DMS79 (cell line): ENCODE data around the gene NACC2.

ENCODE experiments used
- DNase-seq: peaks from one replicate; lab custom pipeline; 2025; lab: John Stamatoyannopoulos, UW

NACC2 gene

GRCh38 chr9:136129176-136129575, 34.1 kb upstream of the NACC2 start:
- DNase-seq = no peak

DNA sequence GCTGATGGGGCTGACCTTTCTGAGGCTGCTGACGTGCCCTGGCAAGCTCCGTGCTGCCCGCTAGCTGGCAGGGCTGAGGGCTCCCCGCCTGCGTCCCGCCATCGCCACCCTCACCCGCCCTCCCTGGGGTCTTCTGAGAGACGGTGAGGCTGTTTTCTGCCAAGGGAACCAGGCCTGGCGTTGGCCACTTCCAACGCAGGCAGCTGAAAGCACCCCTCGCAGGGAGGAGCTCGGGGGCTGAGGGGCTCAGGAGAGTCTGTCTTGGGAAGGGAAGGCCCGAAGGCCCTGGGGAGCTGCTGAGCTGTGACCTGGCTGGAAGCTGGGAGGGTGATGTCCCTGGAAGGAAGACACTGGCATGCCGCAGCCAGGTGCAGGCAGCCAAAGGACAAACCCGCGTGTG, 33.3 kb upstream of the NACC2 start:
- no peak for DNase-seq

DNA sequence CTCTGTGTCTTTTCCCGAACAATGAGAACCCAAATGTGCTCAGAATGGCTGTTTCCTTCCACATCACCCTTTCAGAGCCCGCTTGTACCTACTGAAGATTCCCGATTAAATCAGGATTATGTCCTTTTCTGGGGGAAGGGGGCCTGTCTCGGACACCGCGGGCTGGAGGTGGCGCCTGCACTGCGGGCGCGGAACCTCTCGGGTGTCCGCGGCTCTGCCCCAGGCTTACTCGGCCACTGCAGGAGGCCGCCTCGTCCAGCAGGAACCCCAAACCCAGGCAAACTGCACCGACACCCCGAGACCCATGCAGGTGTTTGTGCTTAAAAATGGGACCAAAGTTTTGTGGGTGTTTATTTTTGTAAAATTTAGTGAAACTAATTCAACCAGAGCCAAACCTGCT, 32.2 kb upstream of the NACC2 start:
- DNase-seq = no peak

- DNase-seq = no peak
Observed at GRCh38 chr9:136124976-136125692, 30.0 kb upstream of the NACC2 start.

GRCh38 chr9:136122425-136123383, 27.6 kb upstream of the NACC2 start:
- DNase-seq = no peak

- DNase-seq = no peak
Observed at GRCh38 chr9:136121801-136122200, 26.7 kb upstream of the NACC2 start.

DNA sequence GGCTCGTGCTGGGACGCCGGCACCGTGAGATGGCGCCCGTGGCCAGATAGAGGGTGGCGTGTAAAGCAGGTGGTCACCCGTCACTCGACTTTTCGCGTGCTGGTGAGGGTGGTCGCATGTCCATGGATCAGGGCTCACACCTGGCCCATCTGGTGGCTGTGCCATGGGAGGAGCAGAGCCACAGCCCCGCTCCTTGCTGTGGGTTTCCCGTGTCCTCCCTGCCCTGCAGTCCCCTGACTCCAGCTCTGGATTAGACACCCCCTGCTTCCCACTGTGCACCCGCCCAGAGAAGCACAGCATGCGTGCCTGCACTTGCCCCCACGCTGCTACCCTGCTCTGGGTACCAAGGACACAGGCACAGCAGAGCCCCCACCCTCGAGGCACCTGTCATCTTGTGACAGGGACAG, 25.4 kb upstream of the NACC2 start:
- no peak for DNase-seq

DNA sequence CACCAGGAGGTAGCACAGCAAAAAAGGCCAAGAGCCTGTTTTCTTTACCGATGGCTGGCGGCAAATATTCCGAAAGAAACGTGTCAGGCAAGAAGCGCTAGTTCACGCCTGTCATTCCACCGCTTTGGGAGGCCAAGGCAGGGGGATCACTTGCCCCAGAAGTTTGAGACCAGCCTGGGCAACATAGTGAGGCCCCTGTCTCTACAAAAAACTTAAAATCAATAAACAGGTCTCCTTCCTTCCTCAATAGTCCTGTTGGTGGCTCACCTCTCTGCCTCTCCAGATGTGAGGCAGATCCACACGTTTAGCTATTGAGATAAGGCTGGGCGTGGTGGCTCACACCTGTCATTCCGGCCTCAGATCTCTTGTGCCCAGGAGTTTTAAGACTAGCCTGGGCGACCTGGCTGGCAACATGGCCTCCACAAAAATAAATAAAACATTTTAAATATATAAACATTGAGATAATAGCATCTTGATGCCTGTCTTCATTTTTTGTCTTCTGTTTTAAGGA, 24.8 kb upstream of the NACC2 start:
- DNase-seq = no peak

DNA sequence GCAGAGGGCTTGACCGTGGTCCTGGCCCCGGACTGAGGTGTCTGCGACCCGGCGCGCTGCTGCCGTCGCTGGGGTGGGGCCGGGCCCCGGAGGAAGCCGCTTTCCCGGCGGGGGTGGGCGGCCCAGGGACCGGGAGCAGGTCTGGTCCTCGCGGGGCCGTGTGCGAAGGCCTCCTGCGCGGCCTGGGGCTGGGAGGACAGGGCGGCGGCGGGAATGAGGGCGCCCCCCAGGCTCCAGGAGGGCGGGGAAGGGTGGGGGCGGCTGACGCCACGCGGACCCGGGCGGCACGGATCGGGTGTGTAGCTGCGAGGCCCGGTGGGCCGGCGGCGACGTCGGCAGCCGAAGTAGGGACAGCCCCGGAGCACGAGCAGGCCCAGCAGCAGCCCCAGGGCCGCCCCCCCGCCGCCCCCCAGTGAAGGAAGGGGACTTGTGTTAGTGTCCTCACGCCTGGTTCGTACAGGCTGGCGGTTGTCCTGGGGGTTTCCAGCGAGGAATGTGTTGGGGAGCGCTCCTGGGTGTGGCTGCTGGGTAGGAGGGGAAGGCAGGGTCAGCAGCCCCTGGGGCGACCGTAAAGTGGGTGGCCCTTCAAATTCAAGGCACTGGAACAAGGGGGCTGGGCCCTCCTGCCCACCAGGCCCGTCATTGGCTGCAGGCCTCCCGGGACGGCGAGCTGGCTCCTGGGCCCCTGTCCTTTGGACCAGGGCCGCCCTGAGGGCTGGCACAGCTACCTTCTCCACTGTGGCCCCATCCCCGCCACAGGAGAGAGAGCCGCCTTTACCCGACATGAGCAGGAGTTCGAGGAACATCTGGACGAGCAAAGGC, 24.2 kb upstream of the NACC2 start:
- DNase-seq = peak; percentile 77

GRCh38 chr9:136118320-136119060, 23.4 kb upstream of the NACC2 start, which contains the start of gene TMEM250:
TSS of gene TMEM250 (minus strand) at chr9:136118875. CDS start at chr9:136116900, 1,975 bp downstream.
- peak; percentile 80 for DNase-seq

GRCh38 chr9:136117916-136118319, 22.8 kb upstream of the NACC2 start:
- no peak for DNase-seq

GRCh38 chr9:136117291-136117915, 22.3 kb upstream of the NACC2 start:
- peak; percentile 13 for DNase-seq

- DNase-seq = no peak
Observed at GRCh38 chr9:136116360-136117098, 21.4 kb upstream of the NACC2 start.

DNA sequence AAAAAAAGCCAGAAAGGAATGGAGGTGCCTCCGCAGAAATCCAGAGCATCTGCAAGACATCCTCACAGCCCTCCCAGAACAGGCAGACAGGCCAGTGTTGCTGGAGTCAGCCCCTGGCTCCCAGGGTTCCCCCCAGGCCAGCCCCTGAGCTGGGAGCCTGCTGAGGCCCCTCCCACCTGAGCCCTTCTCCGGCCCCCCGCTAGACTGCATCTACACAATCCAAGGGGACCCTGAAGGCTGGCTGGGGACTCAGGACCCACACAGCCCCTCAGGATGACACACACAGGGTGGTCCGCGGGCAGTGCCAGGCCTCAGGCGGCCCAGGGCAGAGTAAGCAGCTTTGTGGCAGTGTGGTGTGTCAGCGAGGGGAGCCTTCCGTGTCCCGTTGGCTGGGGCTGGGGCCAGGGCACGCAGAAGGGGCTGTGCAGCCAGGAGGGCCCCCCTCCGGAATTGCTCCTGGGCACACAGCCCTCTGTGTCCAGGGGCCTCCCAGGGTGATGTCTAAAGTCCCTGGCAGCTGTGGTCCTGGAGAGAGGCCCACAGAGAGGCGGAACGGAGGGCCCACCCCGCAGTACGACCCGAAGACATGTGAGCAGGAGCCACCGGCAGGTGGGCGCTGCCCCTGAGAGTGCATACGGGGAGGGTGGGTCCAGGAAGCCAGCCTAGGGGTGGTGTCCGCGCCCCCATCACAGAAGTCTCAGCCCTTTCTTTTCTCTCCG, 20.7 kb upstream of the NACC2 start:
- DNase-seq = no peak

- DNase-seq = no peak
Observed at GRCh38 chr9:136115206-136115605, 20.1 kb upstream of the NACC2 start.

- no peak for DNase-seq
Observed at GRCh38 chr9:136114610-136115009, 19.5 kb upstream of the NACC2 start.

DNA sequence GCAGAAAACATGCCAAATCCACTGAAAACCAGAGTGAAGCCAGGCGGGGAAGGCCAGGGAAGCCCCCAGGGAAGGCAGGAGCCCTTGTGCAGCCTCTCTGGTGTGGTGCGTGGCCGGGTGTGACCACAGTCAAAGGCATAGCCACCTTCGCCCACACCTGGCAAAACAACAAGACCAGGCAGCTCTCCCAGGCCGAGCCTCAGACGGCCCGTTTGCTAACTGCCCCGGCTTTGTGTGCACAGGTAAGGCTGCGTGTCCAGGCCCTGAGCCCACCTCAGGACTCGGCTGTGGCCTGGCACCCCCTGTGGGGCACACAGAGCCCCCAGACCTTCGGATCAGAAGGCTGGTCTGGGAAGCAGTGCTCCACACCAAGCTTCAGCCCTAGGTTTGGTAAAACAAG, 17.5 kb upstream of the NACC2 start:
- DNase-seq = no peak

GRCh38 chr9:136111910-136112309, 16.8 kb upstream of the NACC2 start:
- no peak for DNase-seq

DNA sequence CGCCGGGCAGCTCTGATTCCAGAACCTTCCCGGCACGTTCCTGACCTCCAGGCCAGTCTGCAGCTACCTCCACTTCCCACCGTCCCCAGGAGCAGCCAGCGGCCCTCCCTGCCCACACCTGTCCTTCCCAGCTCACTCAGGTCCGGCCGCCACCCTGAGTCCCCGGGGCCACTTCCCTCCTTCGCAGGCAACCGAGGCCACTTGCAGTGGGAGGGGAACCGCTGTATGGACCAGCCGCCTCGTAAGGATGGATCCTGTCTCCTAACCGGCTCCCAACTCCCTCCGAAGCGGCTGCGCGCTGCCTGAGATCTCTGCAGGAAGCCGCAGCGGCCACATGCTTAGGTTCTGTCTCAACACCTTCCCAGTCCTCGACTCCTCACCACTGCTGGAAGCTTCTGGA, 16.1 kb upstream of the NACC2 start:
- no peak for DNase-seq
